ENCODE data around the gene TNRC6B. TPM values are rescaled to one million over a fixed set of nuclear protein-coding genes. Genes with fewer than 3 reads are reported as not detected.
A peak's percentile ranks its signal among the peaks of the same experiment; 100 is the strongest.

The TNRC6B gene
- total RNA-seq, 1 experiment from 2014 or later: 58.1 TPM

GRCh38 chr22:40224702-40225101 is 47.0 kb downstream of the TNRC6B start:
- Mint-ChIP-seq H3K27me3 (ENCODE audit: low read depth) (no peaks in the 10 kb centered on the region), H3K4me1 (peaks cover 60 to 65% of the 10 kb centered on the region in 2 experiments), H3K9me3 (no peaks in the 10 kb centered on the region), H3K4me3 (no peak overlapping the region), H3K27ac (peak overlapping the region in 2 of 3 experiments; percentile 47 to 77; a peak in 4 of 7 replicates), H3K36me3 (ENCODE audit: insufficient read depth in 1 of 3, low read depth in 3 of 3) (peaks cover 6 to 13% (median 8%) of the 10 kb centered on the region in 3 experiments; a peak in 5 of 7 replicates)
- peaks cover 10% of the 10 kb centered on the region for H3K79me1 ChIP-seq (ENCODE audit: insufficient read depth, low read depth, low read length, poor library complexity, severe bottlenecking)
- no peak overlapping the region for H4K91ac ChIP-seq (ENCODE audit: insufficient read length, low read depth, low read length)
- no peak overlapping the region for H3K27ac ChIP-seq (ENCODE audit: insufficient read length, low read depth, low read length)
- no peak overlapping the region for H3K56ac ChIP-seq (ENCODE audit: insufficient read length, low read depth, low read length)
- H2AFZ ChIP-seq (ENCODE audit: low read length): no peak overlapping the region
- H3K9me3 ChIP-seq (ENCODE audit: control insufficient read depth, low read depth, low read length): no peaks in the 10 kb centered on the region
- WGBS (ENCODE audit: extremely low coverage, insufficient read length, low lambda C conversion rate): no CpG with 5 or more reads among the region's 6 CpGs
- no peak overlapping the region for H3K18ac ChIP-seq (ENCODE audit: insufficient read length, low read depth, low read length)
- TF ChIP-seq CTCF (conservative IDR thresholded peaks at IDR 0.05): no peak
- no peak overlapping the region for H3K14ac ChIP-seq (ENCODE audit: insufficient read depth, low read length)
- no peaks in the 10 kb centered on the region for H4K20me1 ChIP-seq (ENCODE audit: control insufficient read depth, insufficient read depth, insufficient read length)
- H3K27me3 ChIP-seq (ENCODE audit: insufficient read depth, low read length): no peaks in the 10 kb centered on the region
- H3K4me1 ChIP-seq (ENCODE audit: insufficient read depth, low read length): peaks cover 18% of the 10 kb centered on the region
- H3T11ph ChIP-seq (ENCODE audit: low read length): no peak overlapping the region
- H2AK5ac ChIP-seq (ENCODE audit: insufficient read length, low read length): no peak overlapping the region
- H3K4ac ChIP-seq (ENCODE audit: low read depth, low read length): no peak overlapping the region
- H2BK20ac ChIP-seq (ENCODE audit: low read depth, low read length, poor library complexity, severe bottlenecking): no peak overlapping the region
- no peak overlapping the region for H3K4me2 ChIP-seq (ENCODE audit: insufficient read depth, insufficient read length, low read length)
- no peak overlapping the region for H4K8ac ChIP-seq (replicated peaks; ENCODE audit: insufficient read length, low read depth, low read length)
- H4K5ac ChIP-seq (ENCODE audit: insufficient read length, low read depth, low read length): no peak overlapping the region
- DNase-seq: no peak
- no peak overlapping the region for H3K23ac ChIP-seq (ENCODE audit: insufficient read length, low read depth, low read length)
- no peak overlapping the region for H2BK15ac ChIP-seq (ENCODE audit: low read depth, low read length)
- no peak overlapping the region for H3K9ac ChIP-seq (ENCODE audit: extremely low read depth, insufficient read length, low read length)
- H3K79me2 ChIP-seq (ENCODE audit: insufficient read depth, low read length): peaks cover 36% of the 10 kb centered on the region; the same call in 1 of the 2 replicates
- no peak overlapping the region for H2BK12ac ChIP-seq (ENCODE audit: insufficient read length, low read depth, low read length)
- no peak overlapping the region for H2BK5ac ChIP-seq (ENCODE audit: insufficient read length, low read length)
- H3K23me2 ChIP-seq (ENCODE audit: insufficient read length, low read depth, low read length, poor library complexity, severe bottlenecking): no peaks in the 10 kb centered on the region
- no peak overlapping the region for H2BK120ac ChIP-seq (ENCODE audit: low read depth, low read length, poor library complexity, severe bottlenecking)

Data from H9 (cell line).